ENCODE results near the gene HINT1. TPM values are rescaled to one million over a fixed set of nuclear protein-coding genes. Genes with fewer than 3 reads are reported as not detected.

HINT1 gene
- total and polyA plus RNA-seq, 2 of the 4 experiments (the other 2 are of a cell fraction), result 179 to 352 TPM

DNA sequence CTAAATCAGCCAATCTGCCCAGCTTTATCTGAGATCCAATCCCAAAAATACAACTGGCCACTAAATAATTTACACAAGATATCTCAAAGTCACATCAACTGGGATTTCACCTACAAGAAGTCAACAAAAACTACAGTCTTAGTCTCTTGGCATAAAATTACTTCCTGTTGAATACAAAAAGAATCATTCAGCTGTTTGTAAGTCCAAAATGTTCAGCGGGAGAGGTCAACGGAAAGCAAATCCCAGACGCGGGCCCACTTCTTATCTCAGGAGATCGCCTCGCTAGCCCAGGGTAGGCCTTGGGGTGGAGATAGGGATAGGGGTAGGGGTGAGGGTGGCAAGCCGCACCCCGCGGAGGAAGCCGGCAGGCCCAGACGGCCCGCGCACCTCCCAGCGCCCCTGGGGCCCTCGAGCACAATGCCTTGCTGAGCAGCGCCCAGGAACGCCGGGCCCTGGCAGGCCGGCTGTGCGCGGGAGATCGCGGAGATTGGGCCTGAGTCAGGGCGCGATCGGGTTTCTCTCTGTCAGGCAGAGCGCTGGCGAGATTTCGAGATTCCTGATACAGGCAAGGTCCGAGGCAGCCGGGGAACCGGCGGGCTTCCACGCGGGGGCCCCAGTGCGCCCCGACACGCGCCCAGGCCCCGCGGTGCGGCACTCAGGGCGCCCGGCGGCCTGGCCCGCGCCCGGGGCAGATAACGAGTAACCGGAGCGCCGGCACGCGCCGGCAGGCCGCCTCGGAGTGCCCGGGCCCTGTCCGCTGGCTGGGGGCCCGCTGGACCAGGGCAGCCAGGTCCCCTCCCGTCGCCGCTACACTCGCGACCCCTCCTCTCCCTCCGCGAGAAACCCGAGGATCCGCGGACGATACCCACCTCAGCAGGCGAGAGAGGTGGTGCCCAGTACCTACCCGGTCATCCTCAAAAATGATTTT, 601 bp downstream of the HINT1 start:
- Histone ChIP-seq H2AK9ac (replicated peaks; ENCODE audit: low read depth, low read length, poor library complexity) (peak overlapping the region; percentile 98), H4K20me1 (ENCODE audit: insufficient read depth, low read length) (no peaks in the 10 kb centered on the region), H2BK15ac (ENCODE audit: low read depth, low read length) (peak overlapping the region; percentile 37; the same call in 1 of the 3 replicates), H4K91ac (ENCODE audit: insufficient read depth, low read depth, low read length) (peak overlapping the region; percentile 88), H3K36me3 (ENCODE audit: control insufficient read depth, insufficient read depth, low read length) (peaks cover 10% of the 10 kb centered on the region), H3K27me3 (ENCODE audit: control insufficient read depth, insufficient read depth, low read length) (no peaks in the 10 kb centered on the region), H2AK5ac (ENCODE audit: low read depth, low read length) (peak overlapping the region; percentile 63), H3K4ac (ENCODE audit: low read depth, low read length) (peak overlapping the region; percentile 96), H3K9me3 (ENCODE audit: control insufficient read depth, insufficient read depth, low read length) (no peaks in the 10 kb centered on the region), H3K9me1 (ENCODE audit: insufficient read depth, low read length) (no peaks in the 10 kb centered on the region; the same call in 1 of the 2 replicates), H3K27ac (ENCODE audit: insufficient read depth, low read length) (peak overlapping the region; percentile 92), H4K5ac (ENCODE audit: low read depth, low read length) (peak overlapping the region; percentile 51), H3K14ac (replicated peaks; ENCODE audit: low read depth, low read length) (peak overlapping the region; percentile 93), H3K79me1 (ENCODE audit: low read depth in 1 of 2, low read length in 2 of 2) (peaks cover 8 to 16% of the 10 kb centered on the region in 2 experiments; a peak in 3 of 4 replicates), H3K4me2 (ENCODE audit: low read depth, low read length) (peak overlapping the region; percentile 87), H4K8ac (ENCODE audit: low read depth in 2 of 2, low read length in 2 of 2) (peak overlapping the region; percentile 78 to 92), H3K4me1 (ENCODE audit: control insufficient read depth, insufficient read depth, low read length) (peaks cover 3% of the 10 kb centered on the region; the same call in 1 of the 2 replicates), H2BK20ac (ENCODE audit: low read depth, low read length) (no peak overlapping the region), H2BK120ac (ENCODE audit: low read depth, low read length) (peak overlapping the region; percentile 45), H3K9ac (ENCODE audit: low read depth, low read length) (peak overlapping the region; percentile 93), H3K56ac (ENCODE audit: extremely low read depth, insufficient read depth, low read length) (peak overlapping the region; percentile 88), H3K23ac (ENCODE audit: low read depth, low read length) (peak overlapping the region; percentile 97), H3K4me3 (ENCODE audit: insufficient read depth, low read depth, low read length) (peak overlapping the region; percentile 88), H3K18ac (ENCODE audit: low read depth, low read length) (peak overlapping the region; percentile 44; the same call in 1 of the 2 replicates), H2BK5ac (ENCODE audit: low read depth, low read length, poor library complexity, severe bottlenecking) (peak overlapping the region; percentile 88), H2AFZ (replicated peaks; ENCODE audit: low read length, poor library complexity) (peak overlapping the region; percentile 96)
- intact Hi-C loops (cut with micrococcal nuclease) (loop anchor here (1.0 to 5.0 kb wide), 4 partner anchors 100 to 253 kb away; partner anchors contain the start of gene CDC42SE2), in situ Hi-C loops (cut with MboI; ENCODE audit: low sequenced_read_pairs) (loop anchor here (10.0 kb wide), 2 partner anchors 110 to 220 kb away; no protein-coding TSS in a partner anchor), dilution Hi-C loops (cut with HindIII; ENCODE audit: low sequenced_read_pairs, unreplicated experiment) (no loop called here)
- ATAC-seq (ENCODE audit: low read depth), result peak; percentile 78
- peak; percentile 84 for DNase-seq
- 0% methylated on average over 42 of the region's 73 CpGs; no CpG with 5 or more reads in 1 of the 2 experiments for WGBS, 2 experiments (ENCODE audit: extremely low coverage in 2 of 2, insufficient read length in 1 of 2)
- CTCF ChIA-PET, result interaction anchor here (1.0 kb wide), 1 partner anchor 99 kb away, joined by 5 read pairs; no protein-coding TSS in a partner anchor
- BruUV-seq (replicated peaks), result no TSS peak
- POLR2A ChIA-PET (ENCODE audit: unreplicated experiment), result no interaction called here
- TF ChIP-seq POLR2A (IDR thresholded peaks at IDR 0.05; ENCODE audit: low read depth, low read length) (peak; percentile 44; the same call in 1 of the 2 replicates), MAZ (IDR thresholded peaks at IDR 0.05; ENCODE audit: borderline replicate concordance, low read depth, low read length) (no peak; the same call in 1 of the 2 replicates), CHD1 (IDR thresholded peaks at IDR 0.05; ENCODE audit: low read depth, low read length) (no peak; the same call in 1 of the 2 replicates), RCOR1 (IDR thresholded peaks at IDR 0.05; ENCODE audit: insufficient replicate concordance, low read length) (peak; percentile 12), RFX5 (IDR thresholded peaks at IDR 0.05; ENCODE audit: low read depth, low read length) (no peak), MAFK (IDR thresholded peaks at IDR 0.05; ENCODE audit: low read depth, low read length) (no peak), MXI1 (IDR thresholded peaks at IDR 0.05; ENCODE audit: borderline replicate concordance, low read depth, low read length) (0 out of 2 replicates have a peak, but pooled peaks have one; percentile 6), RAD21 (IDR thresholded peaks at IDR 0.05; ENCODE audit: low read length) (peak; percentile 44), SMC3 (IDR thresholded peaks at IDR 0.05; ENCODE audit: low read depth, low read length) (peak; percentile 27), BHLHE40 (IDR thresholded peaks at IDR 0.05; ENCODE audit: low read depth, low read length) (peak; percentile 37; the same call in 1 of the 2 replicates), FOS (IDR thresholded peaks at IDR 0.05; ENCODE audit: low read depth, low read length) (no peak)
- TF ChIP-seq, protein P1, sequence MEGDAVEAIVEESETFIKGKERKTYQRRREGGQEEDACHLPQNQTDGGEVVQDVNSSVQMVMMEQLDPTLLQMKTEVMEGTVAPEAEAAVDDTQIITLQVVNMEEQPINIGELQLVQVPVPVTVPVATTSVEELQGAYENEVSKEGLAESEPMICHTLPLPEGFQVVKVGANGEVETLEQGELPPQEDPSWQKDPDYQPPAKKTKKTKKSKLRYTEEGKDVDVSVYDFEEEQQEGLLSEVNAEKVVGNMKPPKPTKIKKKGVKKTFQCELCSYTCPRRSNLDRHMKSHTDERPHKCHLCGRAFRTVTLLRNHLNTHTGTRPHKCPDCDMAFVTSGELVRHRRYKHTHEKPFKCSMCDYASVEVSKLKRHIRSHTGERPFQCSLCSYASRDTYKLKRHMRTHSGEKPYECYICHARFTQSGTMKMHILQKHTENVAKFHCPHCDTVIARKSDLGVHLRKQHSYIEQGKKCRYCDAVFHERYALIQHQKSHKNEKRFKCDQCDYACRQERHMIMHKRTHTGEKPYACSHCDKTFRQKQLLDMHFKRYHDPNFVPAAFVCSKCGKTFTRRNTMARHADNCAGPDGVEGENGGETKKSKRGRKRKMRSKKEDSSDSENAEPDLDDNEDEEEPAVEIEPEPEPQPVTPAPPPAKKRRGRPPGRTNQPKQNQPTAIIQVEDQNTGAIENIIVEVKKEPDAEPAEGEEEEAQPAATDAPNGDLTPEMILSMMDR (conservative IDR thresholded peaks at IDR 0.05; ENCODE audit: low read depth, low read length), result peak; percentile 37
- TF ChIP-seq, protein P2, sequence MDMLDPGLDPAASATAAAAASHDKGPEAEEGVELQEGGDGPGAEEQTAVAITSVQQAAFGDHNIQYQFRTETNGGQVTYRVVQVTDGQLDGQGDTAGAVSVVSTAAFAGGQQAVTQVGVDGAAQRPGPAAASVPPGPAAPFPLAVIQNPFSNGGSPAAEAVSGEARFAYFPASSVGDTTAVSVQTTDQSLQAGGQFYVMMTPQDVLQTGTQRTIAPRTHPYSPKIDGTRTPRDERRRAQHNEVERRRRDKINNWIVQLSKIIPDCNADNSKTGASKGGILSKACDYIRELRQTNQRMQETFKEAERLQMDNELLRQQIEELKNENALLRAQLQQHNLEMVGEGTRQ (IDR thresholded peaks at IDR 0.05; ENCODE audit: low read depth, low read length), result no peak
